H1 (cell line): ENCODE results near the gene DCDC1. TPM values are rescaled to one million over a fixed set of nuclear protein-coding genes. Genes with fewer than 3 reads are reported as not detected.

Experiments used
- CTCF ChIA-PET: fragments of 300-600 bp; sonication (Branson Sonifier 250); formaldehyde crosslinking; loops from one replicate; lab custom pipeline; 2021; ENCODE audit not compliant: partially characterized antibody; lab: Charles Lee
- POLR2A ChIA-PET: fragments of 300-600 bp; sonication (Branson Sonifier 250); formaldehyde crosslinking; loops from one replicate; lab custom pipeline; 2021; ENCODE audit warnings: inconsistent platforms; ENCODE audit not compliant: partially characterized antibody; lab: Charles Lee
- DNase-seq, 2 experiments: peaks; one replicate each; pipeline versions ENCODE4 v3.0.0 to v3.0.0-alpha.2; 2010 to 2022; ENCODE audit warnings: low spot score in 2 of 2, low read depth in 1 of 2, mixed read lengths in 1 of 2
- FAIRE-seq: peaks from 2 replicates; lab custom pipeline; 2011; peaks lifted over from hg19 to GRCh38; lab: Jason Lieb, UNC
- H2AFZ ChIP-seq: 2 replicates; pipeline ENCODE4 v1.8.1; 2012; ENCODE audit warnings: low read length, inconsistent platforms
- H2AK5ac ChIP-seq: 2 replicates; pipeline ENCODE4 v1.6.1; 2013; ENCODE audit warnings: low read depth, low read length
- H2BK120ac ChIP-seq: replicated peaks from 2 replicates; pipeline ENCODE3; 2013; ENCODE audit warnings: low read depth, low read length, inconsistent platforms
- H2BK12ac ChIP-seq: 2 replicates; pipeline ENCODE4 v1.6.1; 2013; ENCODE audit warnings: low read depth, low read length
- H2BK15ac ChIP-seq: 2 replicates; pipeline ENCODE4 v1.6.1; 2013; ENCODE audit warnings: low read length
- H2BK20ac ChIP-seq: 2 replicates; pipeline ENCODE4 v1.6.1; 2013; ENCODE audit warnings: low read length
- H2BK5ac ChIP-seq: 2 replicates; pipeline ENCODE4 v1.6.1; 2013; ENCODE audit warnings: low read depth, low read length
- H3K14ac ChIP-seq: 2 replicates; pipeline ENCODE4 v1.6.1; 2013; ENCODE audit warnings: inconsistent platforms; ENCODE audit not compliant: insufficient read length
- H3K18ac ChIP-seq: 2 replicates; pipeline ENCODE4 v1.6.1; 2013; ENCODE audit warnings: low read length; ENCODE audit errors: extremely low read depth
- H3K23ac ChIP-seq: 2 replicates; pipeline ENCODE4 v1.6.1; 2013; ENCODE audit warnings: inconsistent platforms; ENCODE audit not compliant: insufficient read length
- H3K23me2 ChIP-seq: 2 replicates; pipeline ENCODE4 v1.6.1; 2013; ENCODE audit warnings: low read depth, low read length
- H3K27ac ChIP-seq: 2 replicates; pipeline ENCODE4 v1.6.1; 2011; ENCODE audit warnings: low read depth, low read length, inconsistent platforms
- H3K27me3 ChIP-seq, 4 experiments: replicated peaks in 1 of 4; 1 replicate in 1 of 4; 2 replicates in 3 of 4; pipeline versions ENCODE4 v1.6.1 to v1.8.1; 2011 to 2013; ENCODE audit warnings: low read length in 3 of 4, mild to moderate bottlenecking in 3 of 4, inconsistent platforms in 2 of 4, mixed read lengths in 2 of 4, moderate library complexity in 1 of 4; ENCODE audit not compliant: control insufficient read depth in 3 of 4, insufficient read depth in 3 of 4; ENCODE audit errors: extremely low read depth in 1 of 4
- H3K36me3 ChIP-seq, 4 experiments: 2 replicates each; pipeline versions ENCODE4 v1.6.1 to v1.8.1; 2011 to 2013; ENCODE audit warnings: mild to moderate bottlenecking in 4 of 4, low read length in 3 of 4, moderate library complexity in 2 of 4, control low read depth in 1 of 4, inconsistent platforms in 1 of 4; ENCODE audit not compliant: insufficient read depth in 4 of 4, control insufficient read depth in 2 of 4
- H3K4ac ChIP-seq: replicated peaks from 2 replicates; pipeline ENCODE3; 2013; ENCODE audit warnings: low read length, low read depth, mixed read lengths, inconsistent platforms; ENCODE audit not compliant: insufficient read length
- H3K4me1 ChIP-seq, 4 experiments: replicated peaks in 1 of 4; 1 replicate in 1 of 4; 2 replicates in 3 of 4; pipeline versions ENCODE4 v1.6.1 to v1.8.1; 2011 to 2013; ENCODE audit warnings: low read length in 3 of 4, inconsistent platforms in 2 of 4, mixed read lengths in 1 of 4; ENCODE audit not compliant: insufficient read depth in 4 of 4, control insufficient read depth in 3 of 4
- H3K4me2 ChIP-seq, 2 experiments: 2 replicates each; pipeline versions ENCODE4 v1.6.1 to v1.8.1; 2011 to 2013; ENCODE audit warnings: low read depth in 2 of 2, low read length in 2 of 2, control low read depth in 1 of 2, inconsistent platforms in 1 of 2, mild to moderate bottlenecking in 1 of 2; ENCODE audit not compliant: insufficient read depth in 1 of 2
- H3K4me3 ChIP-seq, 4 experiments: fragments of 200-600, 300-600 bp in 1 of 4; sonication (generic), shearing (Covaris generic), sonication (Bioruptor Twin) in 1 of 4; 2 replicates each; pipeline versions ENCODE4 v1.5.1 to v1.8.1; 2011 to 2016; ENCODE audit warnings: low read length in 4 of 4, low read depth in 3 of 4, control low read depth in 2 of 4, inconsistent platforms in 2 of 4, mild to moderate bottlenecking in 2 of 4, mixed read lengths in 1 of 4, moderate library complexity in 1 of 4; ENCODE audit not compliant: insufficient read depth in 2 of 4; ENCODE audit errors: extremely low read depth in 1 of 4
- H3K56ac ChIP-seq: replicated peaks from 2 replicates; pipeline ENCODE3; 2013; ENCODE audit warnings: low read depth, mild to moderate bottlenecking, mixed read lengths, low read length, inconsistent platforms; ENCODE audit not compliant: insufficient read length
- H3K79me1 ChIP-seq: 2 replicates; pipeline ENCODE4 v1.6.1; 2013; ENCODE audit warnings: low read depth, low read length, control low read depth
- H3K79me2 ChIP-seq, 2 experiments: 2 replicates each; pipeline versions ENCODE4 v1.6.1 to v1.8.1; 2012 to 2013; ENCODE audit warnings: low read length in 2 of 2, mild to moderate bottlenecking in 2 of 2, inconsistent platforms in 1 of 2; ENCODE audit not compliant: insufficient read depth in 2 of 2, control insufficient read depth in 1 of 2
- H3K9ac ChIP-seq, 4 experiments: replicated peaks in 1 of 4; 1 replicate in 1 of 4; 2 replicates in 3 of 4; pipeline versions ENCODE4 v1.6.1 to v1.8.1; 2011 to 2013; ENCODE audit warnings: low read depth in 3 of 4, low read length in 3 of 4, control low read depth in 2 of 4, mild to moderate bottlenecking in 2 of 4, moderate library complexity in 2 of 4, inconsistent platforms in 1 of 4; ENCODE audit errors: extremely low read depth in 1 of 4
- H3K9me3 ChIP-seq, 2 experiments: 2 replicates each; pipeline versions ENCODE4 v1.6.1 to v1.8.1; 2012 to 2013; ENCODE audit warnings: mild to moderate bottlenecking in 2 of 2, moderate library complexity in 2 of 2, control low read depth in 1 of 2, inconsistent platforms in 1 of 2, low read depth in 1 of 2, low read length in 1 of 2, mixed read lengths in 1 of 2; ENCODE audit not compliant: insufficient read depth in 2 of 2
- H4K20me1 ChIP-seq, 2 experiments: replicated peaks in 1 of 2; 2 replicates each; pipeline versions ENCODE3 to v1.8.1; 2011 to 2013; ENCODE audit warnings: inconsistent platforms in 2 of 2, low read length in 2 of 2, mild to moderate bottlenecking in 1 of 2; ENCODE audit not compliant: insufficient read depth in 2 of 2, control insufficient read depth in 1 of 2
- H4K5ac ChIP-seq: 2 replicates; pipeline ENCODE4 v1.6.1; 2013; ENCODE audit warnings: low read length, low read depth, mixed read lengths, inconsistent platforms; ENCODE audit not compliant: insufficient read length
- H4K8ac ChIP-seq: 2 replicates; pipeline ENCODE4 v1.8.0; 2013; ENCODE audit warnings: mild to moderate bottlenecking, moderate library complexity, low read length, inconsistent platforms; ENCODE audit not compliant: insufficient read depth; ENCODE audit errors: extremely low read depth
- H4K91ac ChIP-seq: replicated peaks from 2 replicates; pipeline ENCODE3; 2013; ENCODE audit warnings: low read length, mixed read lengths, inconsistent platforms; ENCODE audit not compliant: insufficient read length
- NANOG ChIP-seq: IDR thresholded peaks from 2 replicates; pipeline ENCODE4 v1.6.1; 2011; ENCODE audit warnings: low read length, low read depth, mild to moderate bottlenecking, inconsistent platforms; ENCODE audit not compliant: insufficient read depth, poor library complexity, severe bottlenecking
- POLR2AphosphoS5 ChIP-seq: IDR thresholded peaks from 2 replicates; pipeline ENCODE4 v1.6.1; 2011; ENCODE audit warnings: low read depth, low read length
- SP1 ChIP-seq: IDR thresholded peaks from 2 replicates; pipeline ENCODE4 v1.6.1; 2011; ENCODE audit warnings: low read depth, low read length
- WGBS, 2 experiments: shearing (Covaris generic) in 1 of 2; methylation state at CpG; one replicate each; pipeline versions ENCODE4 v1.1.6 to v1.1.7; 2013 to 2015; ENCODE audit warnings: low lambda C conversion rate in 2 of 2, mixed read lengths in 2 of 2, inconsistent platforms in 1 of 2, low coverage in 1 of 2, missing lambda C conversion rate in 1 of 2; ENCODE audit not compliant: insufficient replicate concordance in 2 of 2, insufficient coverage in 1 of 2, insufficient read length in 1 of 2; ENCODE audit errors: extremely low coverage in 1 of 2, missing lambda C conversion rate in 1 of 2; 5-methylcytosine and 5-hydroxymethylcytosine counted together
- polyA plus RNA-seq, 7 experiments: library from polyadenylated mRNA; depleted of rRNA in 3 of 7; stranded (reverse) in 5 of 7; unstranded in 2 of 7; fragments of >200 nt in 5 of 7; fragments of 200-250 nt in 2 of 7; gene quantifications; 1 replicate in 5 of 7; 2 replicates in 1 of 7; 4 replicates in 1 of 7; pipeline versions ENCODE4 v1.2.1 to v1.2.3, GENCODE V29; 2011 to 2013; ENCODE audit warnings: missing spikeins in 2 of 7, mixed read lengths in 2 of 7
- total RNA-seq: library from RNA; stranded (reverse); fragmentation: NEBNext Ultra II Directional; extraction: Animal tissue kit (Norgen Biotek cat#: 25700); gene quantifications from 2 replicates; pipeline ENCODE4 v1.2.1, GENCODE V29; 2021

Gene DCDC1
- total and polyA plus RNA-seq, 2 of the 8 experiments (the other 6 are each of a cell fraction or from before 2014, with no cell fraction given): 0.15 to 0.56 TPM

GRCh38 chr11:30889143-30889794, 480.3 kb downstream of the DCDC1 start:
- Histone ChIP-seq H3K4ac (no peak overlapping the region), H3K4me2 (no peak overlapping the region), H2BK12ac (no peak overlapping the region), H3K79me1 (no peaks in the 10 kb centered on the region), H2AK5ac (no peak overlapping the region), H3K9me3 (no peaks in the 10 kb centered on the region), H2BK15ac (no peak overlapping the region), H3K79me2 (no peaks in the 10 kb centered on the region), H2BK20ac (no peak overlapping the region), H3K56ac (no peak overlapping the region), H3K36me3 (no peaks in the 10 kb centered on the region), H3K4me3 (no peak overlapping the region), H4K5ac (no peak overlapping the region), H3K9ac (no peak overlapping the region), H3K18ac (no peak overlapping the region), H3K27ac (no peak overlapping the region), H2BK5ac (no peak overlapping the region), H3K4me1 (no peaks in the 10 kb centered on the region), H3K23me2 (no peaks in the 10 kb centered on the region), H3K27me3 (no peaks in the 10 kb centered on the region), H3K14ac (no peak overlapping the region)
- 88% methylated on average over 6 of the region's 6 CpGs; no CpG with 5 or more reads in 1 of the 2 experiments for WGBS, 2 experiments
- FAIRE-seq: no peak
- no peak for DNase-seq
- POLR2A ChIA-PET: no interaction called here
- no peak for TF ChIP-seq SP1
- TF ChIP-seq NANOG: no peak
- TF ChIP-seq POLR2AphosphoS5: no peak
- TF ChIP-seq, all 59 proteins: peak for 0
- no peak overlapping the region for H4K91ac ChIP-seq
- no peak overlapping the region for H2AFZ ChIP-seq
- CTCF ChIA-PET: interaction anchor here (1.4 kb wide), 1 partner anchor 32 kb away, joined by 3 read pairs; no protein-coding TSS in a partner anchor
- H4K20me1 ChIP-seq: no peaks in the 10 kb centered on the region
- H4K8ac ChIP-seq: no peak overlapping the region
- H3K23ac ChIP-seq: no peak overlapping the region
- no peak overlapping the region for H2BK120ac ChIP-seq
